Stimulated activated naive CD8-positive, alpha-beta T cell treated with anti-CD3 and anti-CD28 coated beads, Interleukin-15, Interleukin-2, amounts not matched to agents 100 U/mL and 50 U/mL, for 24 hours (primary cell): ENCODE measurements around the gene C12orf42.
"Not testable (repeated sequence)": the region's sequence is repeated elsewhere in the genome, so short reads cannot be mapped to it uniquely, and the experiment has no call there.

ENCODE experiments used
- ATAC-seq: fragments of 150-1000 bp; cut with Tn5 transposase; one replicate; pipeline ENCODE4 v1.10.0; 2021
- DNase-seq: peaks from one replicate; pipeline ENCODE4 v3.0.0; 2021

C12orf42 gene

GRCh38 chr12:103424849-103425586 lies 70.8 kb downstream of the C12orf42 start:
- not testable (repeated sequence) for ATAC-seq, DNase-seq

- DNase-seq (no peak), ATAC-seq (no peak)
Measured at GRCh38 chr12:103423516-103423910, 72.3 kb downstream of the C12orf42 start.

- ATAC-seq (no peak), DNase-seq (no peak)
Measured at GRCh38 chr12:103422746-103423515, 72.8 kb downstream of the C12orf42 start.

GRCh38 chr12:103422328-103422727 lies 73.4 kb downstream of the C12orf42 start:
- DNase-seq (no peak), ATAC-seq (no peak)

GRCh38 chr12:103421402-103421801 lies 74.4 kb downstream of the C12orf42 start:
- no peak for ATAC-seq
- no peak for DNase-seq

GRCh38 chr12:103415681-103416080 lies 80.1 kb downstream of the C12orf42 start:
- DNase-seq (no peak), ATAC-seq (no peak)

- ATAC-seq (no peak), DNase-seq (no peak)
Measured at GRCh38 chr12:103401421-103401820, 94.3 kb downstream of the C12orf42 start.

GRCh38 chr12:103399986-103400385 lies 95.8 kb downstream of the C12orf42 start:
- DNase-seq, result no peak
- no peak for ATAC-seq

- DNase-seq, result no peak
- no peak for ATAC-seq
Measured at GRCh38 chr12:103397536-103397935, 98.2 kb downstream of the C12orf42 start.

GRCh38 chr12:103392722-103393121 lies 103.0 kb downstream of the C12orf42 start:
- ATAC-seq, result no peak
- DNase-seq, result no peak

- DNase-seq, result no peak
Measured at GRCh38 chr12:103391103-103391502, 104.7 kb downstream of the C12orf42 start.

GRCh38 chr12:103387385-103387784 lies 108.4 kb downstream of the C12orf42 start:
- no peak for DNase-seq
- no peak for ATAC-seq

More at GRCh38 chr12:103391103-103391502, 104.7 kb downstream of the C12orf42 start:
- no peak for ATAC-seq

- DNase-seq, result no peak
- no peak for ATAC-seq
Measured at GRCh38 chr12:103386451-103386850, 109.3 kb downstream of the C12orf42 start.

GRCh38 chr12:103382736-103383346 lies 112.9 kb downstream of the C12orf42 start:
- ATAC-seq (no peak), DNase-seq (no peak)

- no peak for ATAC-seq
- DNase-seq, result no peak
Measured at GRCh38 chr12:103382119-103382518, 113.6 kb downstream of the C12orf42 start.

- ATAC-seq (no peak), DNase-seq (no peak)
Measured at GRCh38 chr12:103379670-103380069, 116.1 kb downstream of the C12orf42 start.

GRCh38 chr12:103373088-103373523 lies 122.7 kb downstream of the C12orf42 start:
- no peak for DNase-seq
- no peak for ATAC-seq

- DNase-seq, result no peak
- no peak for ATAC-seq
Measured at GRCh38 chr12:103369929-103370328, 125.8 kb downstream of the C12orf42 start.

GRCh38 chr12:103368167-103368566 lies 127.6 kb downstream of the C12orf42 start:
- no peak for ATAC-seq
- no peak for DNase-seq

GRCh38 chr12:103354403-103354802 lies 141.4 kb downstream of the C12orf42 start:
- ATAC-seq (no peak), DNase-seq (no peak)

- no peak for ATAC-seq
- DNase-seq, result no peak
Measured at GRCh38 chr12:103353913-103354312, 141.9 kb downstream of the C12orf42 start.

- no peak for DNase-seq
- no peak for ATAC-seq
Measured at GRCh38 chr12:103350116-103350515, 145.7 kb downstream of the C12orf42 start.

- DNase-seq (no peak), ATAC-seq (no peak)
Measured at GRCh38 chr12:103348935-103349334, 146.8 kb downstream of the C12orf42 start.
